Neural cell (in vitro differentiated cells): ENCODE results near the gene KLC3. TPM values are rescaled to one million over a fixed set of nuclear protein-coding genes. Genes with fewer than 3 reads are reported as not detected.

Experiments used
- H2AFZ ChIP-seq: fragments of 200-600, 300-800 bp; sonication (generic), shearing (Covaris generic); 2 replicates; pipeline ENCODE4 v1.6.0; 2014; ENCODE audit warnings: low read depth, mild to moderate bottlenecking, antibody characterized with exemption, low read length, moderate library complexity
- H3F3A ChIP-seq: fragments of 200-600 bp; shearing (Covaris generic); 2 replicates; pipeline ENCODE4 v1.6.1; 2016; ENCODE audit warnings: mild to moderate bottlenecking, moderate library complexity, mixed read lengths, antibody characterized with exemption, low read length; ENCODE audit not compliant: insufficient read depth, poor library complexity, severe bottlenecking
- H3K27ac ChIP-seq: fragments of 200-600, 300-800 bp; sonication (generic), shearing (Covaris generic); 2 replicates; pipeline ENCODE4 v1.5.1; 2014; ENCODE audit warnings: mild to moderate bottlenecking, low read length, moderate library complexity
- H3K27me3 ChIP-seq: fragments of 300-800, 200-600 bp; sonication (generic), shearing (Covaris generic); 2 replicates; pipeline ENCODE4 v1.6.0; 2014; ENCODE audit warnings: mild to moderate bottlenecking, low read depth, low read length, moderate library complexity; ENCODE audit not compliant: insufficient read depth
- H3K36me3 ChIP-seq: fragments of 300-800, 200-600 bp; sonication (generic), shearing (Covaris generic); 2 replicates; pipeline ENCODE4 v1.5.1; 2014; ENCODE audit warnings: mild to moderate bottlenecking, antibody characterized with exemption, low read length, moderate library complexity; ENCODE audit not compliant: insufficient read depth
- H3K4me2 ChIP-seq: fragments of 300-800, 200-600 bp; sonication (generic), shearing (Covaris generic); 2 replicates; pipeline ENCODE4 v1.6.0; 2014; ENCODE audit warnings: mild to moderate bottlenecking, low read length
- H3K4me3 ChIP-seq: fragments of 300-800, 200-600 bp; sonication (generic), shearing (Covaris generic); 2 replicates; pipeline ENCODE4 v1.5.1; 2014; ENCODE audit warnings: mild to moderate bottlenecking, low read length, moderate library complexity
- H3K79me2 ChIP-seq: fragments of 200-600 bp; shearing (Covaris generic); replicated peaks from 2 replicates; pipeline ENCODE4 v1.6.0; 2014; ENCODE audit warnings: mild to moderate bottlenecking, low read length, moderate library complexity; ENCODE audit not compliant: insufficient read depth
- H3K9ac ChIP-seq: fragments of 300-800, 200-600 bp; sonication (generic), shearing (Covaris generic); 2 replicates; pipeline ENCODE4 v1.6.1; 2016; ENCODE audit warnings: mild to moderate bottlenecking, low read length, mixed read lengths
- H3K9me2 ChIP-seq: fragments of 200-600 bp; shearing (Covaris generic); 2 replicates; pipeline ENCODE4 v1.6.1; 2016; ENCODE audit warnings: mild to moderate bottlenecking, low read length, mixed read lengths; ENCODE audit not compliant: insufficient read depth
- H3K9me3 ChIP-seq: fragments of 200-600, 300-800 bp; sonication (generic), shearing (Covaris generic); 2 replicates; pipeline ENCODE4 v1.6.1; 2016; ENCODE audit warnings: mild to moderate bottlenecking, mixed run types, low read length, moderate library complexity, mixed read lengths
- H4K20me1 ChIP-seq: fragments of 200-600 bp; shearing (Covaris generic); 2 replicates; pipeline ENCODE4 v1.6.1; 2016; ENCODE audit warnings: mild to moderate bottlenecking, mixed run types; ENCODE audit not compliant: insufficient read depth
- EP300 ChIP-seq: fragments of 450-650 bp; conservative IDR thresholded peaks from 2 replicates; pipeline ENCODE4 v1.6.1; 2014; ENCODE audit warnings: antibody characterized with exemption, mild to moderate bottlenecking, moderate library complexity; ENCODE audit not compliant: poor library complexity, severe bottlenecking
- EZH2 ChIP-seq: fragments of 200-600, 300-800 bp; shearing (Covaris generic), sonication (generic); IDR thresholded peaks from 2 replicates; pipeline ENCODE4 v1.6.1; 2014; ENCODE audit warnings: antibody characterized with exemption, low read length, borderline replicate concordance, mild to moderate bottlenecking; ENCODE audit not compliant: insufficient read depth, poor library complexity, severe bottlenecking
- MXI1 ChIP-seq: fragments of 450-650 bp; conservative IDR thresholded peaks from 2 replicates; pipeline ENCODE4 v1.6.1; 2014; ENCODE audit warnings: antibody characterized with exemption, mild to moderate bottlenecking; ENCODE audit not compliant: poor library complexity, severe bottlenecking
- POLR2AphosphoS5 ChIP-seq: IDR thresholded peaks from 2 replicates; pipeline ENCODE4 v1.6.1; 2012
- RAD21 ChIP-seq: fragments of 450-650 bp; conservative IDR thresholded peaks from 2 replicates; pipeline ENCODE4 v1.6.1; 2014; ENCODE audit warnings: antibody characterized with exemption, mild to moderate bottlenecking, moderate library complexity
- SMC3 ChIP-seq: fragments of 450-650 bp; conservative IDR thresholded peaks from 2 replicates; pipeline ENCODE4 v1.6.1; 2014; ENCODE audit warnings: antibody characterized with exemption, mild to moderate bottlenecking, moderate library complexity; ENCODE audit not compliant: poor library complexity
- TAF1 ChIP-seq: IDR thresholded peaks from 2 replicates; pipeline ENCODE4 v1.6.1; 2012; ENCODE audit warnings: low read depth
- polyA plus RNA-seq: library from polyadenylated mRNA; depleted of rRNA; stranded (reverse); fragments of >200 nt; gene quantifications from 2 replicates; pipeline ENCODE4 v1.2.3, GENCODE V29; 2014
- TF ChIP-seq, protein P1 (sequence below): fragments of 450-650 bp; IDR thresholded peaks from 2 replicates; pipeline ENCODE4 v1.5.1; 2014; ENCODE audit warnings: antibody characterized with exemption, mild to moderate bottlenecking, moderate library complexity; ENCODE audit not compliant: poor library complexity, severe bottlenecking
- TF ChIP-seq, protein P2 (sequence below): IDR thresholded peaks from 2 replicates; pipeline ENCODE4 v1.6.1; 2012; ENCODE audit warnings: borderline replicate concordance

Gene KLC3
- polyA plus RNA-seq, 1 donor from 2014 or later, result not detected

DNA sequence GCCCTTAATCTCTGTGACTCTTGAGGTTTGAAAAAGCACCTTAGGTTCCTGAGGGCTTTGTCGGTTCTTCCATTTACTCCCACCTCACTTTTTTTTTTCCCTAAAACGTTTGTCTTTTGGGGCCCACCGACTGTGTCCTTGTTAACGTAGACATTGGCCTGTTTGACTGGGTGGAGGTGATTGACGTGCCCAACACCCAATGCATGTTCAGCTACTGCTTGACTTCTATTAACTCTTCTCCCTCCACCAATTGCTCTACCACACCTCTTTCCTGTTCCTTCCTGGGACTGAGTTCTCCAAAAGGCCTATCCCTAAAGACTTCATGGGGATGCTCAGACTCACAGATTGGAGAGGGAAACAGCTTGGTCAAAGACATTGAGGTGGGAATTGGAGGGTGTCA is 35.1 kb upstream of the KLC3 start:
- Histone ChIP-seq H3K9me3 (no peaks in the 10 kb centered on the region), H3K4me3 (no peak overlapping the region), H4K20me1 (no peaks in the 10 kb centered on the region), H2AFZ (no peak overlapping the region), H3K4me2 (no peak overlapping the region), H3K9me2 (no peaks in the 10 kb centered on the region), H3K27ac (no peak overlapping the region), H3K9ac (no peak overlapping the region), H3K79me2 (no peaks in the 10 kb centered on the region), H3K36me3 (no peaks in the 10 kb centered on the region), H3K27me3 (no peaks in the 10 kb centered on the region), H3F3A (no peaks in the 10 kb centered on the region)
- TF ChIP-seq TAF1, result no peak
- TF ChIP-seq, protein P1, sequence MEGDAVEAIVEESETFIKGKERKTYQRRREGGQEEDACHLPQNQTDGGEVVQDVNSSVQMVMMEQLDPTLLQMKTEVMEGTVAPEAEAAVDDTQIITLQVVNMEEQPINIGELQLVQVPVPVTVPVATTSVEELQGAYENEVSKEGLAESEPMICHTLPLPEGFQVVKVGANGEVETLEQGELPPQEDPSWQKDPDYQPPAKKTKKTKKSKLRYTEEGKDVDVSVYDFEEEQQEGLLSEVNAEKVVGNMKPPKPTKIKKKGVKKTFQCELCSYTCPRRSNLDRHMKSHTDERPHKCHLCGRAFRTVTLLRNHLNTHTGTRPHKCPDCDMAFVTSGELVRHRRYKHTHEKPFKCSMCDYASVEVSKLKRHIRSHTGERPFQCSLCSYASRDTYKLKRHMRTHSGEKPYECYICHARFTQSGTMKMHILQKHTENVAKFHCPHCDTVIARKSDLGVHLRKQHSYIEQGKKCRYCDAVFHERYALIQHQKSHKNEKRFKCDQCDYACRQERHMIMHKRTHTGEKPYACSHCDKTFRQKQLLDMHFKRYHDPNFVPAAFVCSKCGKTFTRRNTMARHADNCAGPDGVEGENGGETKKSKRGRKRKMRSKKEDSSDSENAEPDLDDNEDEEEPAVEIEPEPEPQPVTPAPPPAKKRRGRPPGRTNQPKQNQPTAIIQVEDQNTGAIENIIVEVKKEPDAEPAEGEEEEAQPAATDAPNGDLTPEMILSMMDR, result no peak
- no peak for TF ChIP-seq SMC3
- TF ChIP-seq MXI1, result no peak
- TF ChIP-seq EP300, result no peak
- TF ChIP-seq, protein P2, sequence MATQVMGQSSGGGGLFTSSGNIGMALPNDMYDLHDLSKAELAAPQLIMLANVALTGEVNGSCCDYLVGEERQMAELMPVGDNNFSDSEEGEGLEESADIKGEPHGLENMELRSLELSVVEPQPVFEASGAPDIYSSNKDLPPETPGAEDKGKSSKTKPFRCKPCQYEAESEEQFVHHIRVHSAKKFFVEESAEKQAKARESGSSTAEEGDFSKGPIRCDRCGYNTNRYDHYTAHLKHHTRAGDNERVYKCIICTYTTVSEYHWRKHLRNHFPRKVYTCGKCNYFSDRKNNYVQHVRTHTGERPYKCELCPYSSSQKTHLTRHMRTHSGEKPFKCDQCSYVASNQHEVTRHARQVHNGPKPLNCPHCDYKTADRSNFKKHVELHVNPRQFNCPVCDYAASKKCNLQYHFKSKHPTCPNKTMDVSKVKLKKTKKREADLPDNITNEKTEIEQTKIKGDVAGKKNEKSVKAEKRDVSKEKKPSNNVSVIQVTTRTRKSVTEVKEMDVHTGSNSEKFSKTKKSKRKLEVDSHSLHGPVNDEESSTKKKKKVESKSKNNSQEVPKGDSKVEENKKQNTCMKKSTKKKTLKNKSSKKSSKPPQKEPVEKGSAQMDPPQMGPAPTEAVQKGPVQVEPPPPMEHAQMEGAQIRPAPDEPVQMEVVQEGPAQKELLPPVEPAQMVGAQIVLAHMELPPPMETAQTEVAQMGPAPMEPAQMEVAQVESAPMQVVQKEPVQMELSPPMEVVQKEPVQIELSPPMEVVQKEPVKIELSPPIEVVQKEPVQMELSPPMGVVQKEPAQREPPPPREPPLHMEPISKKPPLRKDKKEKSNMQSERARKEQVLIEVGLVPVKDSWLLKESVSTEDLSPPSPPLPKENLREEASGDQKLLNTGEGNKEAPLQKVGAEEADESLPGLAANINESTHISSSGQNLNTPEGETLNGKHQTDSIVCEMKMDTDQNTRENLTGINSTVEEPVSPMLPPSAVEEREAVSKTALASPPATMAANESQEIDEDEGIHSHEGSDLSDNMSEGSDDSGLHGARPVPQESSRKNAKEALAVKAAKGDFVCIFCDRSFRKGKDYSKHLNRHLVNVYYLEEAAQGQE, result no peak
- no peak for TF ChIP-seq POLR2AphosphoS5

DNA sequence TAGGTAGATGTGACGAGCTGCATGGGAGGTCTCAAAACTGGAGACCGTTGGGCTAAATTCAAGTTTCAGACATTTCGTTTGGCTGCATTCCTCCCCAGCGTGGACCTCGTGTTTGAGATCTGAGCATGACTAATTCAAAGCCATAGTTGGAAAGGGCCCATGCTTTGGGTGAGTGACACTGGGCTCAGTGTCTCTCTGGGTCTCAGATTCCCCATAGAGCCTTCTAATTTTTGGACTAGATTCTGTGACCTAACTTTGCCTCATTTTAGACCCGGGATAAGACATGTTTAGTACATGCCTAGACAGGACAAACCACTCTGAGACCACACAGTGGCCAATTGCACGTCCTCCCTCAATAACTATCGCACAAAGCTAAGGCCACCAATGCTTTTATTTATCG is 34.5 kb upstream of the KLC3 start:
- no peaks in the 10 kb centered on the region for H3K79me2 ChIP-seq
- H2AFZ ChIP-seq, result no peak overlapping the region
- no peaks in the 10 kb centered on the region for H3K36me3 ChIP-seq
- no peak overlapping the region for H3K4me2 ChIP-seq
- no peaks in the 10 kb centered on the region for H4K20me1 ChIP-seq
- no peaks in the 10 kb centered on the region for H3F3A ChIP-seq
- H3K9ac ChIP-seq, result no peak overlapping the region
- H3K4me3 ChIP-seq, result no peak overlapping the region
- H3K27me3 ChIP-seq, result no peaks in the 10 kb centered on the region
- no peaks in the 10 kb centered on the region for H3K9me2 ChIP-seq
- no peaks in the 10 kb centered on the region for H3K9me3 ChIP-seq
- no peak for TF ChIP-seq EP300
- TF ChIP-seq POLR2AphosphoS5, result no peak
- TF ChIP-seq, protein P1, result no peak
- TF ChIP-seq TAF1, result no peak
- TF ChIP-seq RAD21, result no peak
- TF ChIP-seq EZH2, result no peak
- TF ChIP-seq, protein P2, result no peak
- no peak for TF ChIP-seq SMC3
- TF ChIP-seq MXI1, result no peak
- H3K27ac ChIP-seq, result no peak overlapping the region
